Naive thymus-derived CD4-positive, alpha-beta T cell (primary cell): Measurements from ENCODE around the gene TRAPPC10. TPM values are rescaled to one million over a fixed set of nuclear protein-coding genes. Genes with fewer than 3 reads are reported as not detected.
"Not testable (repeated sequence)": the region's sequence is repeated elsewhere in the genome, so short reads cannot be mapped to it uniquely, and the experiment has no call there.

Source experiments
- ATAC-seq: fragments of 150-1000 bp; cut with Tn5 transposase; 2 replicates; pipeline ENCODE4 v1.10.0; 2021; ENCODE audit warnings: mild to moderate bottlenecking, moderate library complexity
- CTCF ChIA-PET: fragments of 350-600 bp; sonication (Branson Sonifier 250); formaldehyde crosslinking; loops from one replicate; lab custom pipeline; 2021; ENCODE audit warnings: antibody characterized with exemption; lab: Charles Lee
- POLR2A ChIA-PET: fragments of 350-600 bp; sonication (Branson Sonifier 250); formaldehyde crosslinking; loops from one replicate; lab custom pipeline; 2021; ENCODE audit warnings: antibody characterized with exemption, inconsistent platforms; lab: Charles Lee
- DNase-seq, 9 donors: peaks; one replicate each; pipeline versions ENCODE4 v3.0.0 to v3.0.0-alpha.2; 2020 to 2022; ENCODE audit warnings: mixed read lengths in 1 of 9
- H3K27ac ChIP-seq: one replicate; pipeline ENCODE4 v1.7.0; 2013; ENCODE audit warnings: mild to moderate bottlenecking, low read depth, low read length, moderate library complexity
- H3K27me3 ChIP-seq, 2 donors: one replicate each; pipeline ENCODE4 v1.7.0; 2013; ENCODE audit warnings: low read length in 2 of 2, mild to moderate bottlenecking in 2 of 2, moderate library complexity in 2 of 2; ENCODE audit not compliant: control insufficient read depth in 2 of 2, insufficient read depth in 2 of 2
- H3K36me3 ChIP-seq, 3 experiments: 1 replicate in 2 of 3; 2 replicates in 1 of 3; pipeline ENCODE4 v1.7.0; 2013; ENCODE audit warnings: low read length in 3 of 3, mild to moderate bottlenecking in 3 of 3, moderate library complexity in 1 of 3; ENCODE audit not compliant: insufficient read depth in 3 of 3, control insufficient read depth in 2 of 3
- H3K4me1 ChIP-seq, 2 donors: one replicate each; pipeline ENCODE4 v1.7.0; 2013; ENCODE audit warnings: low read length in 2 of 2, mild to moderate bottlenecking in 2 of 2, moderate library complexity in 1 of 2; ENCODE audit not compliant: control insufficient read depth in 2 of 2, insufficient read depth in 2 of 2
- H3K4me3 ChIP-seq: 2 replicates; pipeline ENCODE4 v1.7.0; 2013; ENCODE audit warnings: mild to moderate bottlenecking, low read length
- H3K9me3 ChIP-seq, 3 experiments: 1 replicate in 2 of 3; 2 replicates in 1 of 3; pipeline ENCODE4 v1.7.0; 2013; ENCODE audit warnings: low read length in 3 of 3; ENCODE audit not compliant: control insufficient read depth in 2 of 3
- H3K27ac Mint-ChIP-seq, 9 donors: one replicate each; pipeline ENCODE4 v1.8.0; 2020 to 2022; ENCODE audit warnings: mixed read lengths in 9 of 9, mild to moderate bottlenecking in 8 of 9, moderate library complexity in 5 of 9, inconsistent platforms in 2 of 9
- H3K27me3 Mint-ChIP-seq, 5 donors: one replicate each; pipeline ENCODE4 v1.8.0; 2021 to 2022; ENCODE audit warnings: mixed read lengths in 5 of 5, mild to moderate bottlenecking in 1 of 5
- H3K36me3 Mint-ChIP-seq, 5 donors: one replicate each; pipeline ENCODE4 v1.8.0; 2020 to 2022; ENCODE audit warnings: mixed read lengths in 5 of 5, mild to moderate bottlenecking in 3 of 5, inconsistent platforms in 1 of 5
- H3K4me1 Mint-ChIP-seq, 7 donors: one replicate each; pipeline ENCODE4 v1.8.0; 2020 to 2022; ENCODE audit warnings: mixed read lengths in 7 of 7, mild to moderate bottlenecking in 3 of 7, inconsistent platforms in 1 of 7
- H3K4me3 Mint-ChIP-seq, 10 donors: one replicate each; pipeline ENCODE4 v1.8.0; 2020 to 2022; ENCODE audit warnings: mild to moderate bottlenecking in 10 of 10, mixed read lengths in 10 of 10, moderate library complexity in 6 of 10, inconsistent platforms in 2 of 10
- H3K9me3 Mint-ChIP-seq, 11 donors: one replicate each; pipeline ENCODE4 v1.8.0; 2020 to 2022; ENCODE audit warnings: mixed read lengths in 11 of 11, mild to moderate bottlenecking in 4 of 11, inconsistent platforms in 1 of 11, moderate library complexity in 1 of 11
- intact Hi-C, 2 donors: fragments of 100-400 bp; cut with micrococcal nuclease; formaldehyde crosslinking; loops; one replicate each; pipeline ENCODE4 v1.15.1; 2023
- polyA plus RNA-seq, 2 donors: library from polyadenylated mRNA; unstranded; fragments of 300-500 nt; fragmentation: Illumina TruSeq; gene quantifications; one replicate each; pipeline ENCODE4 v1.2.3, GENCODE V29; 2021
- total RNA-seq, 6 experiments: library from RNA in 5 of 6; stranded (reverse) in 5 of 6; gene quantifications; 1 replicate in 5 of 6; 2 replicates in 1 of 6; pipeline ENCODE4 v1.2.3 and lab custom pipeline; 2021 to 2026

TRAPPC10 gene
- total and polyA plus RNA-seq, 7 experiments from 2014 or later, result 15.6 to 119 (median 93.2) TPM

DNA sequence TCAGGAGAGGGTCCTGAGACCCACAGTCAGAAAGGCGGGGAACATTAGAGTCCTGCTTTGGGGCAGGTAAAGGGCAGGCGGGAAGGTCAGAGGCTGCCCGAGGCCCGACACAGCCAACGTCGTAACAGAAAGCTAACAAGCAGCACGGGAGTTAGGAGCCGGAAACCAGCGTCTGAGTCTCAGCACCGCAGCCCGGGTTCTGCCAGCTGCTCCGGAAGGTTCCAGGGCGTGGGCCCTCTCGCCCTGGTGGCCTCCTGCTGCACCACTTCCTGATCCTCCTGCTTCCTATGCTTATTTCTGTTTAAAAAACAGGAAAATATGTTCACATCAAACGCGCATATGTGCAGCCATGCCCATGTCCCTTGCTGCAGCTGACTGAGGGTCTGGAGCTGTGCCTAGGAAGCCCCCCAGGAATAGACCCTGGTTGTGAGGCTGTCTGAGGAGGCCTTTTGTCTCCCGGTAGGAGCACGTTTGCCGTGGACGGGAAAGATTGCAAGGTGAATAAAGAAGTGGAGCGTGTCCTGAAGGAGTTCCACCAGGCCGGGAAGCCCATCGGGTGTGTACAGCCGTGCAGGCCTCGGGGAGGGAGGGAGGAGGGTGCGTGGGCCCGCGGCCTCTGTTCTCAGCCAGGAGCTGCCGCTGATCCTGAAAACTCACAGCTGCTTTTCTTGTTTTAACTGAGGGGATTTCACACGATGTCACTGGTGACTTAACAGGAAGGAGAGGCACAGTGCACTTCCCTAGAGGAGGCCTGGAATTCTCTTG, 127.9 kb downstream of the TRAPPC10 start:
- H3K27ac ChIP-seq, POLR2A ChIA-PET: not testable (repeated sequence)

DNA sequence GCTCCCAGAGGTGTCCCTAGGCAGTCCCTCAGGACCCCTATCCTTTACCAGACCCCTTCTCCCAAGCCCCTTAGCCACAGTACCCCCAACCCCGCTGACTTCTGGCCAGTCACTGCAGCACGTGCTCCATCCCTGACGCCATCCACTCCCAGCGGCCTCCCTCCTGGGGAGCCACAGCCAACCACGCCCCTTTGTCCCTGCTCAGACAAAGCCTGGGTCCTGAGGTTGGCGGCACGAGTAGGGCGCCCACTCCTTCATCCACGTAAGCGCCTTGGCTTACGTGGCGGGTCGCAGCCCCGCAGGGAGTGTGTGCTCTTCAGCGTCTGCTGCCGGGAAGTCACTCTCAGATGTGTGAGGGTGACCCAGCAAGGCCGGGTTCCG, 128.4 kb downstream of the TRAPPC10 start:
- H3K4me3 Mint-ChIP-seq, H3K4me1 Mint-ChIP-seq, H3K36me3 ChIP-seq, CTCF ChIA-PET, H3K9me3 ChIP-seq, ATAC-seq, H3K27ac ChIP-seq, intact Hi-C loops, H3K27me3 Mint-ChIP-seq, H3K9me3 Mint-ChIP-seq, POLR2A ChIA-PET, H3K27me3 ChIP-seq, H3K4me3 ChIP-seq, H3K4me1 ChIP-seq, H3K27ac Mint-ChIP-seq, DNase-seq, H3K36me3 Mint-ChIP-seq: not testable (repeated sequence)

More for the DNA sequence above, 127.9 kb downstream of the TRAPPC10 start:
- H3K27me3 ChIP-seq, intact Hi-C loops, H3K36me3 ChIP-seq, H3K9me3 Mint-ChIP-seq, H3K4me3 Mint-ChIP-seq, H3K4me3 ChIP-seq, H3K4me1 ChIP-seq, CTCF ChIA-PET, H3K9me3 ChIP-seq, H3K4me1 Mint-ChIP-seq, H3K27me3 Mint-ChIP-seq, H3K36me3 Mint-ChIP-seq: not testable (repeated sequence)
- H3K27ac Mint-ChIP-seq, result peak overlapping the region in 1 of 9 donors; percentile 56
- DNase-seq, result peak in 4 of 9 donors; percentile 0 to 11 (median 4)
- peak; percentile 39 for ATAC-seq

DNA sequence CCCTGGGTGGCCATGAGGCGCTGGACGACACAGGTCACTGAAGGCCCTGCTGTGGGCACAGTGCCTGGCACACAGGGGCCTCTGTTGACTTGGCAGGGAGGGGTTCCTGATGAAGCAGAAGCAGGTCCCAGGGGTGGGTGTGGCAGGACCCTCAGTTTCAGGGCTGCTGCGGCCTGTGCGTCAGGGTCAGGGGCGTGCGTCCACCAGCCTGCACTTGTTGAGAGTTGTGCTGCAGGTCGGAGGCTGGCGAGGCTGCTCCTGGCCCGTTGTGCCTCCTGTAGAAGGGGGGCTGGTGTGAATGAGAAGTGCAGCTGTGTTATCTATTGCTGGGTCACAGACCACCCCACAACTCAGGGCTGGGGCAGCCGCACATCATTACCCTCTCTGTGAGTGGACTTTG, 130.4 kb downstream of the TRAPPC10 start:
- DNase-seq, CTCF ChIA-PET, H3K4me3 ChIP-seq, intact Hi-C loops, H3K4me1 Mint-ChIP-seq, H3K9me3 ChIP-seq, H3K27me3 Mint-ChIP-seq, H3K4me1 ChIP-seq, H3K27ac ChIP-seq, POLR2A ChIA-PET, ATAC-seq, H3K9me3 Mint-ChIP-seq, H3K36me3 Mint-ChIP-seq, H3K36me3 ChIP-seq, H3K27me3 ChIP-seq: not testable (repeated sequence)
- peak overlapping the region in 1 of 9 donors; percentile 28 for H3K27ac Mint-ChIP-seq
- H3K4me3 Mint-ChIP-seq, result peak overlapping the region in 1 of 10 donors; percentile 39

DNA sequence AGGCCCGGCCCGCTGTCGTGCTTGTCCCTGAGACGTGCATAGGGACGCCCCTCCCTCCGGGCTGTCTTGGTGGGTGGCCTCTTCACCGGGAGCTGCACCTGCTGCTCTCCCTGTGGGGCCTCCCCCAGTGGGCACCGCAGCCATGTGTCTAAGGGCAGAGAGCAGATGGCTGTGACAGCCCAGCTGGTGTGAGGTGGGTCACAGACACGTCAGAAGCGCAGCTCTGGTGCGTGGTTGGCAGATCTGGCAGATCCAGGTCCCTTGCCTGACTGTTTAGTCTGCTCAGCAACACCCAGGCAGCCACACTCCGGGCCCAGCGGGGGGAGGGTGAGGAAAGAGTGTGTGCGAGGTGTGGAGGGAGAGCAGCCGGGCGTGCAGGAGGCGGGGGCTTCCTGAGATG, 131.3 kb downstream of the TRAPPC10 start:
- H3K4me1 Mint-ChIP-seq, H3K4me3 Mint-ChIP-seq, H3K27ac ChIP-seq, H3K27me3 Mint-ChIP-seq, H3K27ac Mint-ChIP-seq, H3K27me3 ChIP-seq, H3K4me3 ChIP-seq, H3K4me1 ChIP-seq, H3K9me3 ChIP-seq, H3K36me3 Mint-ChIP-seq, POLR2A ChIA-PET, intact Hi-C loops, CTCF ChIA-PET, H3K9me3 Mint-ChIP-seq, H3K36me3 ChIP-seq: not testable (repeated sequence)
- DNase-seq (peak in 3 of 9 donors; percentile 24 to 49 (median 42)), ATAC-seq (peak; percentile 79)

GRCh38 chr21:44143996-44144395, 131.9 kb downstream of the TRAPPC10 start:
- H3K27ac Mint-ChIP-seq, result peak overlapping the region in 1 of 9 donors; percentile 33
- H3K27ac ChIP-seq, H3K4me3 ChIP-seq, H3K4me1 Mint-ChIP-seq, H3K9me3 ChIP-seq, H3K36me3 Mint-ChIP-seq, POLR2A ChIA-PET, H3K27me3 ChIP-seq, H3K36me3 ChIP-seq, ATAC-seq, intact Hi-C loops, H3K27me3 Mint-ChIP-seq, CTCF ChIA-PET, DNase-seq, H3K4me1 ChIP-seq, H3K9me3 Mint-ChIP-seq: not testable (repeated sequence)
- peak overlapping the region in 1 of 10 donors; percentile 30 for H3K4me3 Mint-ChIP-seq

DNA sequence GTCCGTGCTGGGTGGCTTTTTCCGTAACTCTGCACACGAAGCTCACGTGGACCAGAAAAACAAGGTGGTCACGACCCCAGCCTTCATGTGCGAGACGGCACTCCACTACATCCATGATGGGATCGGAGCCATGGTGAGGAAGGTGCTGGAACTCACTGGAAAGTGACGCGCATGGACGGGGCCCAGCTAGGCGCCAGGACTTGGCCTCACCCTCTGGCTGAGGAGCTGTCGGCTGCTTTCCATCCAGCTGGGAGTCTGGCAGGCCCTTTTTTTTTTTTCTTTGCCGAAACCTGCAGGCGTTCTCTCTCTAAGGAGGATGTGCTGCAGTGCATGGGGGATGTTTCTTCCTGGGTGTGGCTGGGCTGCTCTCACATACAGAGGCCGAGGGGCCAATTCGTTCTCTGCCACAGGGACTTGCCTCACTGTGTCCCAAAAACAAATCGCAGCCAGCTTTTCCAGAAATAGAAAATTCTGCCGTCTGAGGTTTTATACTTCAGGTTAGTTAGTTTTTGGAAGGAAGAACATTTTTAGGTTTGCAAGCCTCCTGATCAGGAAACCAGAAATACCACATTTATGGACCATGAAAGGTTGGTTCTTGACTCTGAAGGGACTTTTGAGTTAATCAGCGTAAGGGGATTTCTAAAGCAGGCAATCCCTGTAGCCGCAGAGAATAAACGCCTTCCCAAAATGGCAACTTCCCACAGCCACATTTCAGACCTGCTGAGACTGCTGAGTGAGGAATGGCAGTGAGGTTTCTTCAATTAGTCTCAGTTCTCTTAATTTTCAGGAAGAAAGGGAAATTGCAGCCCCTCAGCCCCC, 132.9 kb downstream of the TRAPPC10 start:
- H3K4me1 ChIP-seq, POLR2A ChIA-PET, H3K4me3 Mint-ChIP-seq, H3K9me3 ChIP-seq, H3K9me3 Mint-ChIP-seq, H3K27ac ChIP-seq, CTCF ChIA-PET, intact Hi-C loops, H3K27ac Mint-ChIP-seq, H3K36me3 ChIP-seq, H3K4me1 Mint-ChIP-seq, H3K4me3 ChIP-seq, H3K36me3 Mint-ChIP-seq, H3K27me3 Mint-ChIP-seq, H3K27me3 ChIP-seq, DNase-seq: not testable (repeated sequence)
- peak; percentile 45 for ATAC-seq

GRCh38 chr21:44145616-44146015, 133.5 kb downstream of the TRAPPC10 start:
- POLR2A ChIA-PET, H3K4me3 Mint-ChIP-seq: not testable (repeated sequence)

More at GRCh38 chr21:44145616-44146015, 133.5 kb downstream of the TRAPPC10 start:
- CTCF ChIA-PET, H3K36me3 ChIP-seq, H3K4me1 ChIP-seq, H3K27me3 ChIP-seq, H3K27ac Mint-ChIP-seq, H3K9me3 Mint-ChIP-seq, H3K36me3 Mint-ChIP-seq, H3K27ac ChIP-seq, H3K4me3 ChIP-seq, DNase-seq, H3K4me1 Mint-ChIP-seq, ATAC-seq, intact Hi-C loops, H3K9me3 ChIP-seq, H3K27me3 Mint-ChIP-seq: not testable (repeated sequence)
